ENCODE data around the gene SSTR3. TPM values are rescaled to one million over a fixed set of nuclear protein-coding genes. Genes with fewer than 3 reads are reported as not detected.
A peak's percentile ranks its signal among the peaks of the same experiment; 100 is the strongest.

SSTR3 gene
- total and polyA plus RNA-seq, 9 of the 15 experiments (the other 6 are each of a cell fraction or from before 2014, with no cell fraction given) = 0.03 TPM; not detected in 8

DNA sequence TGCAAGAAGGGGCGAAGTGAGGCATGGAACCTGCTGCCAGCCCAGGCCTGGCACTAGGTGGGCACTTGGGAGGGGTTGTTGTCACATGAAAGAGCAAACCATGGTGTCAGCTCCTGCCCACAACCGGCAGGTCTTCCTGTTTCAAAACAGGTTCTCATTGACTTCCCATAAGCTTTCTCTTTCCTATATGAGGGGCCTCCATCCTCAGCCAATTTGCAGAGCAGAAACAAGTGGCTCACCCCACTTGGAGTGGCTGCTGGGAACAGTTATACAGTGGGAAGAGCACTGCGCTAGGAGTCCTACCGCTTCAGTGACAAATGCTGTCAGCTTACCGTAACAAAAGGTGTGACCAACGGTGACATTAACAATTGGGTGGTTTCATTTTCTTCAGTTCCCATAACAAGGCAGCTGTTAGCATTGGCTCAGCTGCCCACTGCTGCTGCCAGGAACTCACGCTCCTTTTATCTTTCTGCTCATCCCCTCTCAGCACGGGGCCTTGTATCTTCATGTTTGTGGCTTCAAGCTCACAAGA is 10.2 kb upstream of the SSTR3 start:
- FAIRE-seq (no peak), ATAC-seq (no peak), DNase-seq (ENCODE audit: extremely low read depth in 1 of 4, low spot score in 3 of 4) (no peak)
- WGBS (ENCODE audit: insufficient coverage, low coverage, missing lambda C conversion rate) = 52% methylated on average over 7 of the region's 8 CpGs
- H3K4me3 ChIP-seq = no peak overlapping the region
- H4K20me1 ChIP-seq (replicated peaks; ENCODE audit: control insufficient read depth, insufficient read depth, low read length) = no peaks in the 10 kb centered on the region
- no peaks in the 10 kb centered on the region for H3K9me1 ChIP-seq (ENCODE audit: control insufficient read depth, insufficient read depth, low read length)
- no peak for TF ChIP-seq NFIC (IDR thresholded peaks at IDR 0.05)
- TF ChIP-seq GATAD2B (IDR thresholded peaks at IDR 0.05; ENCODE audit: borderline replicate concordance) = no peak
- peak; percentile 49 for TF ChIP-seq RBM25 (IDR thresholded peaks at IDR 0.05; ENCODE audit: low read depth, low read length, severe bottlenecking)
- no peak for TF ChIP-seq PHF20 (IDR thresholded peaks at IDR 0.05; ENCODE audit: partially characterized antibody)
- no peak for TF ChIP-seq ZFP1 (CRISPR knock-in tag; IDR thresholded peaks at IDR 0.05)
- 0 out of 2 replicates have a peak, but pooled peaks have one; percentile 38 for TF ChIP-seq SMARCA5 (IDR thresholded peaks at IDR 0.05)
- TF ChIP-seq KAT7 (CRISPR knock-in tag; IDR thresholded peaks at IDR 0.05; ENCODE audit: borderline replicate concordance) = no peak
- peaks cover 26% of the 10 kb centered on the region; the same call in 2 of the 3 replicates for H3K36me3 ChIP-seq (ENCODE audit: control insufficient read depth, insufficient read depth, low read length)
- ChIA-PET POLR2A (interaction anchor here (0.5 to 1.1 kb wide), 4 partner anchors 8 to 86 kb away, joined by 3 to 4 read pairs (median 4); partner anchors contain the start of gene RAC2), CTCF (ENCODE audit: low intra/inter-chr PET ratio) (no interaction called here)
- intact Hi-C loops (cut with micrococcal nuclease) (no loop called here), in situ Hi-C loops (cut with MboI) (no loop called here)
- H3K4me2 ChIP-seq (ENCODE audit: insufficient read depth, low read length) = no peak overlapping the region
- no peaks in the 10 kb centered on the region for H3K79me2 ChIP-seq (ENCODE audit: control insufficient read depth, insufficient read depth, low read length)
- H3K27ac ChIP-seq (ENCODE audit: extremely low read depth, low read depth, low read length) = no peak overlapping the region
- no peaks in the 10 kb centered on the region; a peak in 1 of 5 replicates for H3K4me1 ChIP-seq (replicated peaks in 1 of 2; ENCODE audit: control insufficient read depth in 2 of 2, insufficient read depth in 2 of 2, low read length in 2 of 2)
- H3K9me3 ChIP-seq (replicated peaks; ENCODE audit: control insufficient read depth, insufficient read depth, low read depth, low read length) = no peaks in the 10 kb centered on the region
- no peak overlapping the region for H3K9ac ChIP-seq (ENCODE audit: insufficient read depth in 1 of 2, low read depth in 2 of 2, low read length in 2 of 2)
- no TSS peak for BruUV-seq (replicated peaks)
- H2AFZ ChIP-seq (ENCODE audit: low read depth, low read length) = no peak overlapping the region
- no peaks in the 10 kb centered on the region; a peak in 1 of 5 replicates for H3K27me3 ChIP-seq (ENCODE audit: control insufficient read depth in 2 of 2, insufficient read depth in 2 of 2, low read length in 2 of 2)

Data from K562 (cell line).